K562 (cell line): ENCODE results near the gene EIF3J. TPM values are rescaled to one million over a fixed set of nuclear protein-coding genes. Genes with fewer than 3 reads are reported as not detected.
A peak's percentile ranks its signal among the peaks of the same experiment; 100 is the strongest.

Source experiments
- ATAC-seq: fragments of 200-7000 bp; cut with Tn5 transposase; 3 replicates; pipeline ENCODE4 v1.9.1; 2020; ENCODE audit warnings: moderate library complexity
- BruUV-seq: library from RNA; stranded (reverse); fragments of 400-500 nt; replicated peaks from 2 replicates; lab custom pipeline; 2021; lab: Mats Ljungman, UMichigan
- CTCF ChIA-PET: fragments of 300-600 bp; formaldehyde crosslinking; extraction: SDS; loops from one replicate; lab custom pipeline; 2021; ENCODE audit warnings: low intra/inter-chr PET ratio; lab: Yijun Ruan, JAX
- POLR2A ChIA-PET: fragments of 300-600, 350-650 bp; sonication (Branson Sonifier 250); formaldehyde crosslinking; extraction: SDS; loops from one replicate; lab custom pipeline; 2021; ENCODE audit warnings: antibody characterized with exemption, inconsistent platforms; lab: Yijun Ruan, JAX
- DNase-seq, 4 experiments: peaks; one replicate each; pipeline versions ENCODE4 v3.0.0 to v3.0.0-alpha.2; 2011 to 2018; ENCODE audit warnings: low spot score in 3 of 4, mixed read lengths in 3 of 4; ENCODE audit errors: extremely low read depth in 1 of 4
- FAIRE-seq: peaks from 2 replicates; lab custom pipeline; 2011; peaks lifted over from hg19 to GRCh38; lab: Jason Lieb, UNC
- H2AFZ ChIP-seq: 2 replicates; pipeline ENCODE4 v1.6.0; 2011; ENCODE audit warnings: low read depth, low read length, control low read depth, inconsistent platforms
- H3K27ac ChIP-seq: fragments of 200-600 bp; 3 replicates; pipeline ENCODE4 v1.8.0; 2011; ENCODE audit warnings: low read depth, mild to moderate bottlenecking, control low read depth, inconsistent platforms, low read length, moderate library complexity, mixed read lengths; ENCODE audit errors: extremely low read depth
- H3K27me3 ChIP-seq, 2 experiments: fragments of 300-600 bp in 1 of 2; 2 replicates in 1 of 2; 3 replicates in 1 of 2; pipeline versions ENCODE4 v1.6.0 to v1.8.0; 2011; ENCODE audit warnings: inconsistent platforms in 2 of 2, low read length in 2 of 2, mild to moderate bottlenecking in 1 of 2, mixed read lengths in 1 of 2, moderate library complexity in 1 of 2; ENCODE audit not compliant: control insufficient read depth in 2 of 2, insufficient read depth in 2 of 2
- H3K36me3 ChIP-seq: fragments of 300-600 bp; 3 replicates; pipeline ENCODE4 v1.8.0; 2011; ENCODE audit warnings: mild to moderate bottlenecking, low read length, inconsistent platforms; ENCODE audit not compliant: control insufficient read depth, insufficient read depth
- H3K4me1 ChIP-seq, 2 experiments: fragments of 200-600 bp in 1 of 2; replicated peaks in 1 of 2; 2 replicates in 1 of 2; 3 replicates in 1 of 2; pipeline versions ENCODE4 v1.5.1 to v1.8.0; 2011; ENCODE audit warnings: inconsistent platforms in 2 of 2, low read length in 2 of 2, mild to moderate bottlenecking in 1 of 2, mixed read lengths in 1 of 2, moderate library complexity in 1 of 2; ENCODE audit not compliant: control insufficient read depth in 2 of 2, insufficient read depth in 2 of 2
- H3K4me2 ChIP-seq: 2 replicates; pipeline ENCODE4 v1.6.1; 2011; ENCODE audit warnings: low read length, control low read depth, inconsistent platforms, mixed read lengths; ENCODE audit not compliant: insufficient read depth
- H3K4me3 ChIP-seq: fragments of 200-600 bp; sonication (generic), shearing (Covaris generic); 2 replicates; pipeline ENCODE4 v1.5.1; 2016; ENCODE audit warnings: control low read depth, inconsistent platforms
- H3K79me2 ChIP-seq: fragments of 200-600 bp; 3 replicates; pipeline ENCODE4 v1.8.0; 2011; ENCODE audit warnings: low read length, inconsistent platforms; ENCODE audit not compliant: control insufficient read depth, insufficient read depth
- H3K9ac ChIP-seq, 2 experiments: 2 replicates each; pipeline versions ENCODE4 v1.6.0 to v1.6.1; 2011; ENCODE audit warnings: low read depth in 2 of 2, low read length in 2 of 2, control low read depth in 1 of 2, inconsistent platforms in 1 of 2, mild to moderate bottlenecking in 1 of 2, mixed read lengths in 1 of 2; ENCODE audit not compliant: insufficient read depth in 1 of 2
- H3K9me1 ChIP-seq: one replicate; pipeline ENCODE4 v1.6.0; 2011; ENCODE audit warnings: inconsistent platforms, mild to moderate bottlenecking, low read length, moderate library complexity; ENCODE audit not compliant: control insufficient read depth, insufficient read depth
- H3K9me3 ChIP-seq: replicated peaks from 2 replicates; pipeline ENCODE4 v1.5.1; 2011; ENCODE audit warnings: low read depth, low read length, inconsistent platforms; ENCODE audit not compliant: control insufficient read depth, insufficient read depth
- H4K20me1 ChIP-seq: replicated peaks from 2 replicates; pipeline ENCODE4 v1.6.1; 2011; ENCODE audit warnings: low read length, inconsistent platforms, mixed read lengths; ENCODE audit not compliant: control insufficient read depth, insufficient read depth
- ATF7 ChIP-seq: fragments of 450-650 bp; IDR thresholded peaks from 2 replicates; pipeline ENCODE4 v1.7.1; 2014; ENCODE audit warnings: mild to moderate bottlenecking, moderate library complexity
- GTF3C2 ChIP-seq: IDR thresholded peaks from 3 replicates; pipeline ENCODE4 v1.6.1; 2011; ENCODE audit warnings: borderline replicate concordance, mild to moderate bottlenecking, moderate library complexity; ENCODE audit not compliant: insufficient read length; ENCODE audit errors: extremely low read depth
- HES1 ChIP-seq: fragments of 450-650 bp; IDR thresholded peaks from 2 replicates; pipeline ENCODE4 v1.6.1; 2016; ENCODE audit warnings: low read depth, mild to moderate bottlenecking, moderate library complexity
- IFI16 ChIP-seq: fragments of 250-450 bp; sonication (Bioruptor Pico); IDR thresholded peaks from 2 replicates; pipeline ENCODE4 v2.1.2; 2022; ENCODE audit warnings: mild to moderate bottlenecking, inconsistent platforms
- POLR2AphosphoS5 ChIP-seq: IDR thresholded peaks from 2 replicates; pipeline ENCODE4 v1.6.1; 2011; ENCODE audit warnings: mild to moderate bottlenecking, low read depth, low read length, moderate library complexity; ENCODE audit not compliant: control insufficient read depth, insufficient read depth
- POLR2G ChIP-seq: fragments of 200-400 bp; formaldehyde crosslinking; IDR thresholded peaks from 2 replicates; pipeline ENCODE4 v1.6.1; 2017; ENCODE audit warnings: low read depth, mild to moderate bottlenecking, antibody characterized with exemption, low read length, moderate library complexity
- SPI1 ChIP-seq: IDR thresholded peaks from 2 replicates; pipeline ENCODE4 v1.6.1; 2011; ENCODE audit warnings: low read depth, low read length, control low read depth, borderline replicate concordance
- SRSF1 ChIP-seq: fragments of 200-400 bp; formaldehyde crosslinking; IDR thresholded peaks from 2 replicates; pipeline ENCODE4 v1.6.1; 2017; ENCODE audit warnings: mild to moderate bottlenecking, low read depth, low read length, moderate library complexity
- ZFP1 ChIP-seq: fragments of 450-650 bp; formaldehyde crosslinking; IDR thresholded peaks from 2 replicates; pipeline ENCODE4 v1.4.0; 2020; ENCODE audit warnings: mild to moderate bottlenecking, mixed read lengths
- ZNF347 ChIP-seq: fragments of 450-650 bp; formaldehyde crosslinking; IDR thresholded peaks from 2 replicates; pipeline ENCODE4 v1.4.0; 2020; ENCODE audit warnings: low read depth, mild to moderate bottlenecking, moderate library complexity
- ZNF444 ChIP-seq: fragments of 250-450 bp; sonication (Bioruptor Pico); IDR thresholded peaks from 2 replicates; pipeline ENCODE4 v1.4.0; 2020; ENCODE audit warnings: mild to moderate bottlenecking, moderate library complexity
- ZNF445 ChIP-seq: fragments of 250-450 bp; sonication (Bioruptor Pico); IDR thresholded peaks from 2 replicates; pipeline ENCODE4 v1.4.0; 2020; ENCODE audit warnings: low read depth, mild to moderate bottlenecking, moderate library complexity
- WGBS: fragments of 100-300 bp; shearing (Covaris generic); methylation state at CpG from one replicate; pipeline ENCODE4 v1.1.6; 2016; ENCODE audit warnings: low coverage, mixed read lengths; ENCODE audit not compliant: insufficient coverage; ENCODE audit errors: missing lambda C conversion rate; 5-methylcytosine and 5-hydroxymethylcytosine counted together
- in situ Hi-C: fragments of 300-500 bp; cut with MboI; formaldehyde crosslinking; loops from 4 replicates; pipeline ENCODE4 v1.15.0; 2018; ENCODE audit warnings: inconsistent platforms, mixed read lengths
- intact Hi-C: fragments of 100-400 bp; cut with micrococcal nuclease; formaldehyde crosslinking; loops from 2 replicates; pipeline ENCODE4 v1.14.2; 2022
- polyA plus RNA-seq, 8 experiments: library from polyadenylated mRNA; depleted of rRNA in 4 of 8; stranded (reverse) in 5 of 8; unstranded in 3 of 8; fragments of >200 nt; fragmentation: Nextera tagmentation in 2 of 8; fragmentation: Illumina TruSeq in 1 of 8; extraction: Ambion mirVana in 2 of 8; extraction: Trizol in 1 of 8; gene quantifications; 2 replicates each; pipeline versions ENCODE4 v1.2.1 to v1.2.3, GENCODE V29; 2011 to 2014; ENCODE audit warnings: inconsistent platforms in 1 of 8, missing spikeins in 1 of 8
- total RNA-seq, 7 experiments: library from RNA; depleted of rRNA in 6 of 7; stranded (reverse); fragments of >200 nt in 6 of 7; fragmentation: Illumina TruSeq in 2 of 7; extraction: Trizol in 2 of 7; gene quantifications; 2 replicates each; pipeline versions ENCODE4 v1.2.1 to v1.2.3, GENCODE V29; 2011 to 2021; ENCODE audit warnings: low replicate concordance in 1 of 7
- TF ChIP-seq, protein P1 (sequence below): sonication (generic); formaldehyde crosslinking; IDR thresholded peaks from 2 replicates; pipeline ENCODE4 v1.8.0; 2022; ENCODE audit warnings: missing genetic modification reagents, mild to moderate bottlenecking, borderline replicate concordance

Gene EIF3J
- total and polyA plus RNA-seq, 9 of the 15 experiments (the other 6 are each of a cell fraction or from before 2014, with no cell fraction given), result 44.2 to 217 (median 151) TPM

- TF ChIP-seq GTF3C2, result no peak
- TF ChIP-seq ZNF347 (CRISPR knock-in tag), result no peak
- no peak for TF ChIP-seq IFI16 (CRISPR knock-in tag)
- TF ChIP-seq ZNF445 (CRISPR knock-in tag), result no peak
- TF ChIP-seq HES1, result no peak
- TF ChIP-seq, all 486 proteins: peak for 0
Observed at GRCh38 chr15:44569316-44569715, 32.4 kb downstream of the EIF3J start (continued).

- no peaks in the 10 kb centered on the region for H3K9me3 ChIP-seq
- ChIA-PET POLR2A (interaction anchor here (1.5 kb wide), 1 partner anchor 28 kb away, joined by 3 read pairs; no protein-coding TSS in a partner anchor), CTCF (no interaction called here)
- H3K4me2 ChIP-seq, result no peak overlapping the region
- no peak overlapping the region for H3K9ac ChIP-seq
- no peaks in the 10 kb centered on the region for H3K9me1 ChIP-seq
- H4K20me1 ChIP-seq, result no peaks in the 10 kb centered on the region
- TF ChIP-seq, protein P1, sequence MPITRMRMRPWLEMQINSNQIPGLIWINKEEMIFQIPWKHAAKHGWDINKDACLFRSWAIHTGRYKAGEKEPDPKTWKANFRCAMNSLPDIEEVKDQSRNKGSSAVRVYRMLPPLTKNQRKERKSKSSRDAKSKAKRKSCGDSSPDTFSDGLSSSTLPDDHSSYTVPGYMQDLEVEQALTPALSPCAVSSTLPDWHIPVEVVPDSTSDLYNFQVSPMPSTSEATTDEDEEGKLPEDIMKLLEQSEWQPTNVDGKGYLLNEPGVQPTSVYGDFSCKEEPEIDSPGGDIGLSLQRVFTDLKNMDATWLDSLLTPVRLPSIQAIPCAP, result no peak
- TF ChIP-seq SPI1, result no peak
- no peak for TF ChIP-seq ZFP1 (CRISPR knock-in tag)
- TF ChIP-seq POLR2G, result peak; percentile 27; the same call in 1 of the 2 replicates
- TF ChIP-seq POLR2AphosphoS5, result peak; percentile 5; the same call in 1 of the 2 replicates
- no peak for TF ChIP-seq SRSF1
- no peak for TF ChIP-seq ATF7
- no peak for TF ChIP-seq ZNF444 (CRISPR knock-in tag)
- FAIRE-seq, result no peak
- peaks cover 75% of the 10 kb centered on the region; the same call in 2 of the 3 replicates for H3K36me3 ChIP-seq
- 84% methylated on average over 4 of the region's 4 CpGs for WGBS
- intact Hi-C loops, result no loop called here
- BruUV-seq, result no TSS peak
- H3K4me1 ChIP-seq, result no peaks in the 10 kb centered on the region
- H3K79me2 ChIP-seq, result no peaks in the 10 kb centered on the region
- no peak overlapping the region for H3K27ac ChIP-seq
- no peak for DNase-seq
- no peak for ATAC-seq
- in situ Hi-C loops, result no loop called here
- H3K4me3 ChIP-seq, result no peak overlapping the region
- no peaks in the 10 kb centered on the region for H3K27me3 ChIP-seq
- H2AFZ ChIP-seq, result no peak overlapping the region
Observed at GRCh38 chr15:44570361-44570760, 33.4 kb downstream of the EIF3J start.
